ENCODE measurements around the gene PCED1A. TPM values are rescaled to one million over a fixed set of nuclear protein-coding genes. Genes with fewer than 3 reads are reported as not detected.

Gene PCED1A
- total and polyA plus RNA-seq, 2 donors (not counting 1 experiment from before 2014, with no cell fraction given) = 96.8 to 176 TPM

GRCh38 chr20:2794202-2794748 is 46.2 kb downstream of the PCED1A start:
- Histone ChIP-seq H3K36me3 (replicated peaks in 1 of 2; ENCODE audit: control extremely low read depth in 1 of 2, control insufficient read depth in 1 of 2, extremely low read depth in 1 of 2, insufficient read depth in 2 of 2, low read length in 1 of 2) (no peaks in the 10 kb centered on the region), H3K27me3 (replicated peaks in 1 of 4; ENCODE audit: control extremely low read depth in 1 of 4, control insufficient read depth in 3 of 4, insufficient read depth in 4 of 4, low read length in 3 of 4) (peaks cover 0 to 23% (median 0%) of the 10 kb centered on the region in 4 experiments), H3K79me2 (ENCODE audit: control insufficient read depth, insufficient read depth, low read length) (no peaks in the 10 kb centered on the region), H3K4me2 (replicated peaks; ENCODE audit: low read depth, low read length, poor library complexity, severe bottlenecking) (no peak overlapping the region), H3K27ac (ENCODE audit: low read length in 2 of 2) (no peak overlapping the region), H2AFZ (ENCODE audit: insufficient read depth, low read depth, low read length, poor library complexity, severe bottlenecking) (no peak overlapping the region), H3K9me3 (ENCODE audit: control extremely low read depth in 1 of 3, control insufficient read depth in 2 of 3, insufficient read depth in 1 of 3, low read length in 2 of 3) (peaks cover 0 to 4% (median 0%) of the 10 kb centered on the region in 3 donors), H4K20me1 (ENCODE audit: control insufficient read depth, insufficient read depth, low read length, poor library complexity, severe bottlenecking) (no peaks in the 10 kb centered on the region), H3K9ac (ENCODE audit: low read length) (no peak overlapping the region), H3K4me3 (ENCODE audit: control extremely low read depth in 1 of 5, extremely low read depth in 1 of 5, insufficient read depth in 1 of 5, low read depth in 2 of 5, low read length in 4 of 5) (no peak overlapping the region), H3K4me1 (ENCODE audit: control insufficient read depth in 2 of 2, insufficient read depth in 2 of 2, low read length in 2 of 2) (peaks cover 2 to 7% of the 10 kb centered on the region in 2 donors)
- WGBS (ENCODE audit: insufficient coverage) = 94% methylated on average over 22 of the region's 23 CpGs
- H3K4me1 Mint-ChIP-seq = peaks cover 11% of the 10 kb centered on the region
- no peak for ATAC-seq (ENCODE audit: low read depth)
- TF ChIP-seq CTCF (IDR thresholded peaks at IDR 0.05) (no peak), EZH2 (IDR thresholded peaks at IDR 0.05; ENCODE audit: borderline replicate concordance, insufficient read depth, low read depth, low read length, poor library complexity, severe bottlenecking) (no peak)
- H3K9me3 Mint-ChIP-seq (ENCODE audit: insufficient read depth) = no peaks in the 10 kb centered on the region
- CTCF ChIA-PET = interaction anchor here (0.7 to 1.0 kb wide), 2 partner anchors 10 to 50 kb away, joined by 3 read pairs; no protein-coding TSS in a partner anchor
- H3K27ac Mint-ChIP-seq = no peak overlapping the region
- POLR2A ChIA-PET = no interaction called here
- DNase-seq = no peak
- H3K4me3 Mint-ChIP-seq = no peak overlapping the region
- peaks cover 37% of the 10 kb centered on the region for H3K27me3 Mint-ChIP-seq
- intact Hi-C loops (cut with micrococcal nuclease) = no loop called here

- WGBS (ENCODE audit: insufficient coverage) = 94% methylated on average over 6 of the region's 6 CpGs
Measured at GRCh38 chr20:2793471-2793870, 47.0 kb downstream of the PCED1A start.

More at GRCh38 chr20:2793471-2793870, 47.0 kb downstream of the PCED1A start:
- Histone ChIP-seq H3K4me1 (ENCODE audit: control insufficient read depth in 2 of 2, insufficient read depth in 2 of 2, low read length in 2 of 2) (peaks cover 0 to 2% of the 10 kb centered on the region in 2 donors), H3K27me3 (replicated peaks in 1 of 4; ENCODE audit: control extremely low read depth in 1 of 4, control insufficient read depth in 3 of 4, insufficient read depth in 4 of 4, low read length in 3 of 4) (peaks cover 0 to 15% (median 0%) of the 10 kb centered on the region in 4 experiments), H4K20me1 (ENCODE audit: control insufficient read depth, insufficient read depth, low read length, poor library complexity, severe bottlenecking) (no peaks in the 10 kb centered on the region), H2AFZ (ENCODE audit: insufficient read depth, low read depth, low read length, poor library complexity, severe bottlenecking) (no peak overlapping the region), H3K27ac (ENCODE audit: low read length in 2 of 2) (no peak overlapping the region), H3K36me3 (replicated peaks in 1 of 2; ENCODE audit: control extremely low read depth in 1 of 2, control insufficient read depth in 1 of 2, extremely low read depth in 1 of 2, insufficient read depth in 2 of 2, low read length in 1 of 2) (no peaks in the 10 kb centered on the region), H3K79me2 (ENCODE audit: control insufficient read depth, insufficient read depth, low read length) (no peaks in the 10 kb centered on the region), H3K9me3 (ENCODE audit: control extremely low read depth in 1 of 3, control insufficient read depth in 2 of 3, insufficient read depth in 1 of 3, low read length in 2 of 3) (peaks cover 0 to 4% (median 0%) of the 10 kb centered on the region in 3 donors), H3K4me3 (ENCODE audit: control extremely low read depth in 1 of 5, extremely low read depth in 1 of 5, insufficient read depth in 1 of 5, low read depth in 2 of 5, low read length in 4 of 5) (no peak overlapping the region), H3K9ac (ENCODE audit: low read length) (no peak overlapping the region), H3K4me2 (replicated peaks; ENCODE audit: low read depth, low read length, poor library complexity, severe bottlenecking) (no peak overlapping the region)
- TF ChIP-seq CTCF (IDR thresholded peaks at IDR 0.05) (no peak), EZH2 (IDR thresholded peaks at IDR 0.05; ENCODE audit: borderline replicate concordance, insufficient read depth, low read depth, low read length, poor library complexity, severe bottlenecking) (no peak)
- H3K27me3 Mint-ChIP-seq = peaks cover 30% of the 10 kb centered on the region
- ChIA-PET CTCF (interaction anchor here (1.0 kb wide), 1 partner anchor 50 kb away, joined by 3 read pairs; no protein-coding TSS in a partner anchor), POLR2A (no interaction called here)
- no peaks in the 10 kb centered on the region for H3K9me3 Mint-ChIP-seq (ENCODE audit: insufficient read depth)
- no peak for DNase-seq
- intact Hi-C loops (cut with micrococcal nuclease) = no loop called here
- H3K4me3 Mint-ChIP-seq = no peak overlapping the region
- no peak overlapping the region for H3K27ac Mint-ChIP-seq
- peaks cover 3% of the 10 kb centered on the region for H3K4me1 Mint-ChIP-seq
- no peak for ATAC-seq (ENCODE audit: low read depth)

Measured in B cell (primary cell).